ENCODE results near the gene CCDC183. TPM values are rescaled to one million over a fixed set of nuclear protein-coding genes. Genes with fewer than 3 reads are reported as not detected.

CCDC183 gene
- total and polyA plus RNA-seq, 10 of the 15 experiments (the other 5 are each of a cell fraction or from before 2014, with no cell fraction given): 0.04 to 1.2 (median 0.55) TPM; not detected in 5

GRCh38 chr9:136761545-136761981 is 34.6 kb upstream of the CCDC183 start:
- intact Hi-C loops (cut with micrococcal nuclease; ENCODE audit: unreplicated experiment) (no loop called here), in situ Hi-C loops (cut with MboI) (no loop called here)
- H3K27me3 ChIP-seq (replicated peaks in 1 of 2; ENCODE audit: control insufficient read depth in 2 of 2, insufficient read depth in 2 of 2, low read length in 1 of 2): no peaks in the 10 kb centered on the region
- no peak overlapping the region for H3K4me2 ChIP-seq (ENCODE audit: control insufficient read depth, insufficient read depth)
- BruUV-seq (replicated peaks): no TSS peak
- WGBS (ENCODE audit: insufficient coverage, insufficient replicate concordance, low lambda C conversion rate, missing lambda C conversion rate): 41% methylated on average over 8 of the region's 13 CpGs
- no peak overlapping the region for H3K27ac ChIP-seq (ENCODE audit: control insufficient read depth, insufficient read depth)
- no peak for DNase-seq (ENCODE audit: low read depth, low spot score)
- TF ChIP-seq ELK1 (IDR thresholded peaks at IDR 0.05; ENCODE audit: low read depth, low read length) (no peak), ZZZ3 (IDR thresholded peaks at IDR 0.05; ENCODE audit: control insufficient read depth, insufficient read length, low read depth) (no peak), SUZ12 (IDR thresholded peaks at IDR 0.05; ENCODE audit: unreplicated experiment) (no peak), NR2F1 (conservative IDR thresholded peaks at IDR 0.05) (no peak), BRCA1 (IDR thresholded peaks at IDR 0.05; ENCODE audit: low read depth, low read length) (no peak), POLR2AphosphoS5 (IDR thresholded peaks at IDR 0.05; ENCODE audit: low read length) (no peak), KLF5 (IDR thresholded peaks at IDR 0.05; ENCODE audit: partially characterized antibody) (no peak), EZH2 (IDR thresholded peaks at IDR 0.05; ENCODE audit: borderline replicate concordance, control insufficient read depth, low read depth, low read length) (no peak)
- SMC1A ChIA-PET (ENCODE audit: uncharacterized antibody, unreplicated experiment): no interaction called here
- RAD21 ChIA-PET (ENCODE audit: unreplicated experiment): no interaction called here
- FAIRE-seq: no peak
- no peaks in the 10 kb centered on the region; the same call in 2 of the 3 replicates for H3K9me3 ChIP-seq (replicated peaks; ENCODE audit: control insufficient read depth, insufficient read depth, low read length)
- no peak overlapping the region for H3K4me3 ChIP-seq
- POLR2A ChIA-PET: interaction anchor here (0.6 to 1.4 kb wide), 2 partner anchors 16 to 357 kb away, joined by 3 to 5 read pairs; no protein-coding TSS in a partner anchor
- no peak overlapping the region for H2AFZ ChIP-seq (ENCODE audit: control insufficient read depth, low read depth, low read length)
- no peak overlapping the region for H3K9ac ChIP-seq (ENCODE audit: control insufficient read depth, insufficient read depth, low read length)
- H3K36me3 ChIP-seq (ENCODE audit: control insufficient read depth in 2 of 2, insufficient read depth in 2 of 2, low read length in 1 of 2): no peaks in the 10 kb centered on the region
- no peaks in the 10 kb centered on the region for H3K79me2 ChIP-seq (ENCODE audit: control insufficient read depth, insufficient read depth, low read length)
- H4K20me1 ChIP-seq (ENCODE audit: control insufficient read depth, insufficient read depth): no peaks in the 10 kb centered on the region
- no peak for ATAC-seq
- CTCF ChIA-PET: interaction anchor here (0.7 to 2.8 kb wide), 5 partner anchors 17 to 45 kb away, joined by 3 to 16 read pairs (median 3); no protein-coding TSS in a partner anchor
- peaks cover 11% of the 10 kb centered on the region for H3K4me1 ChIP-seq (ENCODE audit: control insufficient read depth, insufficient read depth, low read length)
